NCI-H1092 treated with DMSO at 0.1 percent for 48 hours (cell line): ENCODE data around the gene POLR2J.
"Not testable (repeated sequence)": the region's sequence is repeated elsewhere in the genome, so short reads cannot be mapped to it uniquely, and the experiment has no call there.

ENCODE experiments used
- DNase-seq: peaks from one replicate; lab custom pipeline; 2025; lab: John Stamatoyannopoulos, UW

Gene POLR2J

DNA sequence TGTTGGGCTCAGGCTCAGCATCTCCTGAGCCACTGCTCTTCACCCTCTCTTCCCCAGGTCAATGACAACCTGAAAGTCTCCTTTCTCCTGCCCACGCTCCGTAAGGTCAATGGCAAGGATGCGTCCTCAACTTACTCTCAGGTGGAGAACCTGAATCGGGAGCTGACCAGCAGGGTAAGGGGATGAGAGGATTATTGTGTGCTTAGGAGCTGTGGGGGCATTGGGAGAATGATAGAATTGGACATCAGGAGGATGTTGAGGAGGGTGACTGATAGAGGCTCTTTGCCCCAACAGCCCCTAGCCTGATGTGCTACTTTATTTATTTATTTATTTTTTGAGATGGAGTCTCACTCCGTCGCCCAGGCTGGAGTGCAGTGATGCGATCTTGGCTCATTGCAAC, 12.6 kb downstream of the POLR2J start:
- no peak for DNase-seq

DNA sequence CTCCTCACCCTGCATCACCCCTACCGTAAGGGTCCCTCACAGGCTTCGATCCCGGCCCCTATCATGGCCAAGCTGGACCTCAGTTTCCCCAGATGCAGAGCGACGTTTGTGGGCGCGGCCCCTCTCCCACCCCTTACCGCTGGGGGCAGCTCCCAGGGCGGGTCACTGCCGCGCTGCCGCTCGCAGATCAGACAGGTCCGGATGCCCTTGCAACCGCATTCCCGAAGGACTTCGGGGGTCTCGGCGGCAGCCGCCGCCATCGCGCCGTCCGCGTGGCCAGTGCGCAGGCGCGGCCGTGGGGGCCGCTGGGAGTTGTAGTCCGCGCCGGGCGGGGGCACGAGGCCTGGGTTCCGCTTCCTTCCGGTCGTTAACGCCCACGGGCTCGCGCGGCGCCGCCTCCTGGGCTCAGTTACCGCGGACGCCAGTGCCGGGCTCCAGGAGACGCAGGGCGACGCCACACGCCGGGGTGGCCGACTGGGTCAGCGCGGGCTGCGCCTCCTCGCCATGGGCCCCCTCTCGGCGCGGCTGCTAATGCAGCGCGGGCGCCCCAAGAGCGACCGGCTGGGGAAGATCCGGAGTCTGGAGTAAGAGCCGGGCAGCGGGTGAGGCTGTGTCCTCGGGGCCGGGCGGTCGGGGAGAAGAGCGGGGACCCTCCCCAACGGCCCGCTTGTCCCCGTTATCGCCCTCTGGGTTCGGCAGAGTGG, 14.0 kb downstream of the POLR2J start, which contains the start of the genes ALKBH4 and LRWD1:
ALKBH4 (minus strand) TSS at position 287 of the 704 bp plus-strand sequence; CDS start at position 260, 27 bp downstream.
LRWD1 (plus strand) TSS at position 408 of the 704 bp plus-strand sequence; CDS start at position 505, 97 bp downstream.
- peak; percentile 93 for DNase-seq

DNA sequence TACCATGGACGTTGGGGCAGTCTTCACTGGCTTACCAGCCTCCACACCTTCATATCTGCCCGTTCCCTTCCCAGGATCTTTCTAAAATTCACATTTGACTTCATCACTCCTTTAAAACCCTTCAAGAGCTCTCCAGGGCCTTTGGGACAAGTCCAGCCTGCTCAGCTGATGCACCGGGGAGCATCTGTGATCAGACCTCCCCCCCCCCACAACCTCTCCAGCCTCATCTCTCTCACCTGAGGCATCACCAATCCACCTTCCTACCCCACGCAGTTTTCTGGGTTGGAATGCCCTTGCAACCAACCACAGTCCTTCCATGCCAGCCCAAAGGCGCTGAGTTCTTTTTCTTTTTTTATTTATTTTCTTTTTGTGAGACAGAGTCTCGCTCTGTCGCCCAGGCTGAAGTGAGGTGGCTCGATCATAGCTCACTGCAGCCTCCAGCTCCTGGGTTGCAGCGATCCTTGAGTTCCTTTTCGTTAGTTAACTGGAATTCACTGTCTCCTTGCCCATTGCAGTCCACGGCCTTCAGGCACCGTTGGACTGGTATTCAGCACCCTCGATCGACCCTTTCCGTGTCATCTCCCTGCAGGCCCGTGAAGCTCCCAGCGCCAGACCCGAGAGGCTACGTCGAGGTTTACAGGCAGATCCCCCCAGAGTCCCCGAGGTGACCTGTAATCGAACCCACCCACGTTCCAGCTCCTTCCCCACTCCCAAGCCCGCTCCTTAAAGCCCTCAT, 14.7 kb downstream of the POLR2J start:
- no peak for DNase-seq

DNA sequence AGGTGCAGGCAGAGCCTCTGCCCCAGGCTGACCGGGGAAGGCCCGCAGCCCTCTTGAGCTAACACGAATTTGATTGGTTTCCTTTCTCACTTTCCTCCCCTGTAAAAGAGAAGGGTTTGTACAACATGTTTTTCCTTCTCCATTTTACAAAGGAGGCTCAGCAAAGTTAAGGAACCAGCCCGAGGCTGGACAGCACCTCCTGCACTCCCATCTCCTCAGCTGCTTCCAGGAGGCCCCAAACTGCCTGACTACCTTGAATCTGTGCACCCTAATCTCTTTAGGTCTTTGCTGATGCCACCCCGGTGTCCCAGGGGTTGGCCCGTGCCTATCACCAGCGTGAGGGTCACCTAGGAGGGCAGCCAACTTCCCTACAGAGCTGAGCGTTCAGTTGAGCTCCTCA, 18.3 kb downstream of the POLR2J start:
- no peak for DNase-seq

DNA sequence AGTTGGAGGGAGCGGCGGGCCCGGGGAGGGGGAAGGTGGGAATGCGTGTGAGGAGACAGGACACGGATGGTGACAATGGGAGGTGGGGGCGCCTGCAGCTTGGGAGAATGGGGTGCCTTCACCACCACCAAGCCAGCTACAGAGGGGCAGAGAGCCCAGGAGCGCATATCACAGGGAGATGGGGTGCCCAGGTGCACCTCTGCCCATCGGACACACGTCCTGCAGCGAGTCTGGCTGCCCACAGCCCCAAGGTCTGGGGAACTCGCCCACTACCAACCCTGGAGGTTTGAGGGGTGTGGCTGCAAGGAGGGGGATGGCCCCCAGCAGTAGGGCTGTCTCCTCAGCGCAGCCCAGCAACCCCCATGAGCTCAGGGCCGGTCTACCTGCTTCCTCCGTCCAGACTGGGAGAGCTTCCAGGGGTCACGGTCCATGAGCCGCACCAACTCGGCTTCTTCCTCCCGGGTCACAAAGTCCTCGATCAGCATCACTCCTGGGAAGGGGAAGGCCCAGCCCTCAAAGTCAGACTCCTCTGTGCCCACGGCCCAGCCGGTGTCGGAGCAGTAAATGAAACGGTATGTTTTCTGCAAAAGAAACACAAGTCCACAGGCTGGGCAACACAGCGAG, 19.4 kb downstream of the POLR2J start:
- no peak for DNase-seq

DNA sequence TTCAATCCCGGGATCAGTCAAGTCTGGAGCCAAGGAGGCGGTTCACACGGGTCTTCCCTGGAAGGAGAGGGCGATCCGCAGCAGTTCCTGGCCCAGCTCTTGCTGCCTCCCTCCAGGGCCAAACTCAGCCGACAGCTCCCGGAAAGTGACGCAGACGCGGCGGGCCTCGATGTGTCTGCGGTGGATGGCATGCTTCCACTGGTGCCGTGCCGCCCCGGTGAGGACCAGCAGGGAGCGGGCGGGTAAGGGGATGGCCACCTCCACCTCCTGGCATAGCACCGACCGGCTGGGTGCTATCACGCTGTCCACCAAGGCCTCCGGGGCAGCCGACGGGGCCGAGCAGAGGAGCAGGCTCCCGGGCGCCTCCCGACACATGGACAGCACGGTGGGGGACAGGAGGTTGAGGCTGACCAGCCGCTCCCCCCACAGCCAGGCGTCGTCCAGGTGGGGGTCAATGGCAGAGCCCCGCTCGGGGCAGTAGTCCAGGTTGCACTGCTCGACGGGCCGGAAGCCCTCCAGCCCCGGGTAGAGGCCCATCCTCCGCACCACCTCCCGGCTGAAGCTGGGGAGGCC, 21.3 kb downstream of the POLR2J start:
- DNase-seq: no peak

DNA sequence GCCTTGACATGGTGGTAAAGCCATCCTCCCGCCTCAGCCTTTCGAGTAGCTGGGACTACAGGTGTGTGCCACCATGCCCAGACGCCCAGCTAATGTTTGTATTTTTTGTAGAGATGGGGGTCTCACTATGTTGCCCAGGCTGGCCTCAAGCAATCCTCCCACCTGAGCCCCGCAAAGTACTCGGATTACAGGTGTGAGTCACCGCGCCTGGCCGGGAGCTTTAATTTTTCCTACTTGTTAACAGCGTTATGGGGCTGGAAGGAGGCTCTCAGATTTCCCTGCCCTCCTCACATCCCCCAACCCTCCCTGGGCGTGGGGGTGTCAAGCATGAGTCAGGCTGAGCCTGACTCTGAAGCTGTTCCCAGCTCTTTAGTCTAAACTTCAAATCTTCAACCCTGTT, 22.4 kb downstream of the POLR2J start:
- no peak for DNase-seq

DNA sequence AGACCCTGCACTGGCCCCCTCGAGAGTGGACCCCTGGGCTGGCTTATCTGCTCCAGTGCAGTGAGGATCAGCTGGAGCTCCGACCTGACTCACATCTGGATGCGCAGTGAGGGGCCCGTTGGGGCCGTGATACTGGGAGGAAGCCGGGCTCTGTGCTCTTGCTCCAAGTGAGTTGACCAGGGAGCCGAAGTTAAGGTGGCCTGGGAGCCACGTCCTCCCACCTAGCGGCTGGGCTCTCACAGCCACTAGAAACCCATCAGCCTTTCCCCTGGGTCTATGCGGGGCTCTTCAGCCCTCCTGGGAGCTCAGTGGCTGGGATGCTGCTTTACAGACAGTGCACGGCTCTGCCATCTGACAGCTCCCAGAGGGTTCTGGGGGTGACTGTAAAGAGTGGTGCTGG, 23.1 kb downstream of the POLR2J start:
- DNase-seq: no peak

DNA sequence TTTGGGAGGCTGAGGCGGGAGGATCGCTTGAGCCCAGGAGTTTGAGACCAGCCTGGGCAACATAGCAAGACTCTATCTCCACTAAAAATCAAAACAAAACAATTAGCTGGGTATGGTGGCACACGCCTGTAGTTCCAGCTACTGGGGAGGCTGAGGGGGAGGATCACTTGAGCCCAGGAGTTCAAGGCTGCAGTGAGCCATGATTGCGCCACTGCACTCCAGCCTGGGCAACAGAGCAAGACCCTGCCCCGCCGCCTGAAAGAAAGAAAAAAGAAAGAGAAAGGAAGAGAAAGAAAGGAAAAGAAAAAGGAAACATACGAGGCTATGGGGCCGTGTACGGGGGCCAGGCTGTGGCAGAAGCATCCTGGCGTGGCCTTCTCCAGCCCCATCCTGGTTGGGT, 23.8 kb downstream of the POLR2J start:
- not testable (repeated sequence) for DNase-seq

DNA sequence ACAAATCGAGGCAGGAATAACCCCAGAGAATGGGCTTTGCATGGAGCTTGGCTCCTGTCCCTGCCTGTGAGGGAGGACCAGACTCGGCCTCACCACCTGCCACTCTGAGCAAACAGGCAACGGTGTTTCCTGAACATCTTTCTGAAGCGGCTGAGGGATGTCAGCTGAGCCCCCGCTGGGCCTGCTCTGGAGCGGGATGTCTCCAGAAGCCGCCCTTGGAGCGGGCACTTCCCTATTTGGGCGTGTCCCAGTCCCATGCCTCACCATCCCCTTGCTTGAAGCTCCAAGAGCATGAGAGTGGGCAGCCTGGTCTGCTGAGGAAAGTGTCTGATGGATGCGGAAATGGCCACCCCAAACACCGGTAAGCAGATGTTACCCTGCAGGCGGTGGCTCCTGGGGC, 24.3 kb downstream of the POLR2J start:
- peak; percentile 15 for DNase-seq

DNA sequence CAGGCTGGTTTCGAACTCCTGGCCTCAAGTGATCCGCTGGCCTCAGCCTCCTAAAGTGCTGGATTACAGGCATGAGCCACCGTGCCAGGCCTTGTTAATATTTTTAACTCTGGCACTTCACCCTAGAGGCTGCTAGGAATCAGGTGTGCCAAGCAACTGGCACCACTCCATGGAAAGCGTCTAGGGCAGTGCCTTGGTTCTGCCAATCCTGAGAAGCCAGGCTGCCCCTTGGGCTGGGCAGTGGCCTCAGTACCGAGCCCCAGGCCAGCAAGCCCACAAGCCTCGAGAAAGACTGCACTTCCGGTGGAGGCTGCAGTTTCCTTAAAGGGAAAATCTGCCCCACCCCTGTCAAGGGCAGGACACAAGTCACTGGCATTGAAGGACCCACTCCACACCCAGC, 25.4 kb downstream of the POLR2J start:
- DNase-seq: no peak

DNA sequence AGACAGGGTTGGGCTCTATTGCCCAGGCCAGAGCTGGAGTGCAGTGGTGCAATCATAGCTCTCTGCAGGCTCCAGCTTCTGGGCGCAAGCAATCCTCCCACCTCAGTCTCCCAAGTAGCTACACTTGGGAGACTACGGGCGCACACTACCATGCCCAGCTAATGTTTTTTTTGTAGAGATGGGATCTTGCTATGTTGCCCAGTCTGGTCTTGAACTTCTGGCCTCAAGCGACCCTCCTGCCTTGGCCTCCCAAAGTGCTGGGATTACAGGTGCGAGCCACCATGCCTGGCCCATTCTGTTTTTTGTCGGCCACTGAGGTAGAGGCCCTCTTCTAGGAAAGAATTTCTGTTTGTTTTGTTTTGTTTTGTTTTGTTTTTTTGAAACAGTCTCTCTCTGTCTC, 26.3 kb downstream of the POLR2J start:
- no peak for DNase-seq

DNA sequence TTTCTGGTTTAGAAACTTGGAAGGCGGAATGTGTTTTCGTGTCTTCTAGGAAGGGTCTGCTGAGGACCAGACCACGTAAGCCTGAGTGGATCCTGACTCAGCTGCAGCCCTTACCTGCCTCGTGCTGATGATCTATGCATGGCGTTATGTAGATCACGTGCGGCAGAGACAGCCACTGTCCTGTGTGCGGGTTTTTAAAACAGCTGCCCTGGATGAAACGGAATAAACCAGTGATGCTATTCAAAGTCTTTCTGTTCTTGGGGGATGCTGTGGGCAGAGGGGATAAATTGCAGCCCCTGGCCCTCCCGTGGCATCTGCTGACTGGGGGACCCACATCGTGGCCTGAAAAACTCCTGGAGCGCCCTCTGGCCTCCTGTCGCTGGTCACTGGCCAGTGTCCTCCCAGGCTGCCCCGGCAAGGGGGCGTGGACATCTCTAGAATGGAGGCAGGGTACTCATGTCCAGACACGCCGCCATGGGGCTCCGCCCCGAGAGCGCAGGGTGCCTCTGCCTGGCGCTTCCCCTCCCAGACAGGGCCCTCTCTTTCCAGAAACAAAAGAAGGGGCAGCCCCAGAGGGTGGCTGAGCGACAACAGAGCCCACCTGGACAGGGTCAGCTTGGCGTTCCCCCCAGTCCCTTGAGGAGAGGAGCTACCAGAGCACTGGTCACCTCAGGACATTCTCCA, 27.2 kb downstream of the POLR2J start:
- no peak for DNase-seq

DNA sequence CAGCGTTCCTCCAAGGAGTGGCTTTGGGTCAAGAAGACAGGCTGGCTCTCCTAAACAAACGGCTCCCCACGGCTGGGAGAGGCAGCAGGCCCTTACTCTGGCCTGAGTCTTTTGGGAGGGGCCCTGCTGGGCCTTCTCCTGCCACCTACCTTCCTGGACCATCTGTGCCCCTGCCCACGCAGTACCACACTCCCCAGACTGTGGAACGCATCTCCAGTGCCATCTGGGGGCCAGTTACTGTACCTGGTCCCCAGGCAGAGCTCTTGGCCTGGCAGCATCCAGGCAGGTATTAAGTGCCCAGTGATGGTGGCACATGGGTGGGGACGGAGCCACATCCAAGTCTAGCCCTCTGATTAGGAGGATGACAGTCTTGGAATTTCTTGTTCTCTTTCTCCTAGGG, 28.5 kb downstream of the POLR2J start:
- DNase-seq: no peak

DNA sequence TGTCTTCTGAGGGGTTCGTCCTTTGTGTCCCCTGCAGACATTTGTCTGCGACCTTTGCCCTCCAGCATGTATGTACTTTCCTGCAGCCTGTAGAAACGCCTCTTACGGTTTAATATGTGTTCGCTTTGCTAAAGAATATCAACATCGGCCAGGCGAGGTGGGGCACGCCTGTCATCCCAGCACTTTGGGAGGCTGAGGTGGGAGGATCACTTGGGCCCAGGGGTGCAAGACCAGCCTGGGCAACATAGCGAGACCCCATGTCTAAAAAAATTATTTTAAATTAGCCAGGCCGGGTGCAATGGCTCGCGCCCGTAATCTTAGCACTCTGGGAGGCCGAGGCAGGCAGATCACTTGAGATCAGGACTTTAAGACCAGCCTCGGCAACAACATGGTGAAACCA, 29.6 kb downstream of the POLR2J start:
- no peak for DNase-seq

DNA sequence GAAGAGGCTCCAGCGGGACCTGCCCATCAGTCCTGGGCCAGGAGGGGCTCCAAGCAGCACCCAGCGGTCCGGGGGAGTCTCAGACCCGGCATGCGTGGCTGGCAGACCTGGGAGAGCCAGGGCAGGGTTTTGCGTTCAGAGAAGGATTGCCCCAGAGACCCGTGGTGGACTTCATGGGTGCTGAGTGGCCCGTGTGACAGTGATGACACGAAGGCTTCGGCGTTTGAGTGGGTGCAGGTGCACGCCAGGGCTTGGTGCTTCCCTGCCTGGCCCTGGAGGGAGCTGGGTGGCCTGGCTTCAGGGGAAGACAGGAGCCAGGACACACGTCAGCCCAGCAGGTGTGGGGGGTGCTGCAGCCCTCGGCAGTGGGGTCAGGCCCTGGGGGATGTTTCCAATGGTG, 31.4 kb downstream of the POLR2J start:
- DNase-seq: no peak

DNA sequence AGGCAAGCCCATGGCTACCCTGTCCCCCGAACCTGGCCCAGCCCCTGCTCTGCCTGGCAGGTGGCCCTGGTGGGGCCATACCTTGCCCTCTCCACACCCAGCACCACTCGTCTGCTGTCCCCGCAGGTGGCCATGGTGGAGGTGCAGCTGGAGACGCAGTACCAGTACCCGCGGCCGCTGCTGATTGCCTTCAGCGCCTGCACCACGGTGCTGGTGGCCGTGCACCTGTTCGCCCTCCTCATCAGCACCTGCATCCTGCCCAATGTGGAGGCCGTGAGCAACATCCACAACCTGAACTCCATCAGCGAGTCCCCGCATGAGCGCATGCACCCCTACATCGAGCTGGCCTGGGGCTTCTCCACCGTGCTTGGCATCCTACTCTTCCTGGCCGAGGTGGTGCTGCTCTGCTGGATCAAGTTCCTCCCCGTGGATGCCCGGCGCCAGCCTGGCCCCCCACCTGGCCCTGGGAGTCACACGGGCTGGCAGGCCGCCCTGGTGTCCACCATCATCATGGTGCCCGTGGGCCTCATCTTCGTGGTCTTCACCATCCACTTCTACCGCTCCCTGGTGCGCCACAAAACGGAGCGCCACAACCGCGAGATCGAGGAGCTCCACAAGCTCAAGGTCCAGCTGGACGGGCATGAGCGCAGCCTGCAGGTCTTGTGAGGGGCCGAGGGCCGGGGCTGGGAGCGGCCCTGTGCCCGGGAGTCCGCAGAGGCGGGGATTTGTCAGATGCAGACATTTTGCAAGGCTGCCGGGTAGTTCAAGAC, 32.1 kb downstream of the POLR2J start:
- DNase-seq: no peak

DNA sequence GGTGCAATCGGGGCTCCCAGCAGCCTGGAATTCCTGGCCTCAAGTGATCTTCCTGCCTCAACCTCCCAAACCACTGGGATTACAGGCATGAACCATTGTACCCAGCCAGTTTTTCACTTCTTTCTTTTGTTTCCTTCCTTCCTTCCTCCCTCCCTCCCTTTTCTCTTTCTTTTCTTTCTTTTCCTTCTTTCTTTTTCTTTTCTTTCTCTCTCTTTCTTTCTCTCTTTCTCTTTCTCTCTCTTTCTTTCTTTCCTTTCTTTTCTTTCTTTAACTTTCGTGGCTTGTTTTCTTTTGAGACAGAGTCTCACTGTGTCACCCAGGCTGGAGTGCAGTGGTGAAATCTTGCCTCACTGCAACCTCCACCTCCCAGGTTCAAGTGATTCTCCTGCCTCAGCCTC, 33.0 kb downstream of the POLR2J start:
- no peak for DNase-seq

DNA sequence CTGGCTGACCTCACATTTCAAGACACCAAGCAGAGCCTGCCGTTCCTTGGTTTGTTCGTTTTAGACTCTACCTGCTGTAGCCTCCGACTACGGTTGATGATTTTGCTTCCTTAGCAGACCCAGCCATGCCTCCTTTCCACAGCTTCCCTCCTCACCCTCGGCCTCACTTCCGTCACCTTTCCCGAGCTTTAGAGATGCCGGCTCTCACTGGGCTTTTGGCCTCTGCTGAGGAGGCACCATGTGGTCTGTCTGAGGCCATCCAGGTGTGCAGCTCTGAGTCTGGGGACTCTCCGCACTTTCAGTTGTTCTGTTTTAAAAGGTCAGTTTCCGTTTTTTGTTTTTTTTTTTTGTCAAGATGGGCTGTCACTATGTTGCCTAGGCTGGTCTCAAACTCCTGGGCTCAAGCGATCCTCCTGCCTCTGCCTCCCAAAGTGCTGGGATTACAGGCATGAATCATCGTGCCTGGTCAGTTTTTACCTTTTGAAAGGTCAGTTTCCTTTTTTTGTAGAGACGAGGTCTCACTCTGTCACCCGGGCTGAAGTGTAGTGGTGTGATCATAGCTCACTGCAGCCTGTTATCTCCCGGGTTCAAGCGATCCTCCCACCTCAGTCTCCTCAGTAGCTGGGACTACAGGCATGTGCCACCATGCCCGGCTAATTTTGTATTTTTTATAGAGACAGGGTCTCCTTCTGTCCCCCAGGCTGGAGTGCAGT, 33.6 kb downstream of the POLR2J start:
- no peak for DNase-seq

DNA sequence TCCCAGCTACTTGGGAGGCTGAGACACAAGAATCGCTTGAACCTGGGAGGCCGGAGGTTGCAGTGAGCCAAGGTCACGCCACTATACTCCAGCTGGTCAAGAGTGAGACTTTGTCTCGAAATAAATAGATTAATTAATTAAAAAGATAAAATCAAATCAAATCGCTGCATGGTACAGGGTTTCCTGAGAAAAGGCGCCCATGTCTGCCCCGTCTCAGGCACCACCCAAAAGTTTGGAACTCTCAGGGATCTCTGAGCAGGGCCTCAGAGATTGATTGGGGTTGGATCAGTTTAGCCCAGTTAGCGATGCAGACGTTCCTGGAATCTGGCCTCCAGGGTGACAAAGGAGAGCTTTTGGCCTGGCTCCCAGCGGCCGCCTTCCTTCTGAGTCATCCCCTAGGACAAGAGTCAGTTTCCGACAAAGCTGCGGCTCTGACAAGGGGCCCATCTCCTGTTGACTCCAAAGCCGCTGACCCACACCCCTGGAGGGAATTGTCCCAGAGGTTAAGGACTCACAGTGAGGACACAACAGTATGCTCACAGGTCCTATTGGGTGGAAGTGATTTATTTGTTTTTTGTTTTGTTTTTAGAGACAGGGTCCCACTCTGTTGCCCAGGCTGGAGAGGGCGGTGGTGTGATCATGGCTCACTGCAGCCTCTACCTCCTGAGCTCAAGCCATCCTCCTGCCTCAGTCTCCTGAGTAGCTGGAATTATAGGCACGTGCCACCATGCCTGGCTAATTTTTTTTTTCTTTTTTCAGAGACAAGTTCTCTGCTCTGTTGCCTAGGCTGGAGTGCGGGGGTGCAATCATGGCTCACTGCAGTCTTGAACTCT, 38.5 kb downstream of the POLR2J start:
- no peak for DNase-seq
